Measurements from ENCODE around the gene HMOX1.

- TF ChIP-seq ATF3 (IDR thresholded peaks at IDR 0.05; ENCODE audit: insufficient read depth, low read depth, low read length) (no peak), ZNF274 (IDR thresholded peaks at IDR 0.05; ENCODE audit: borderline replicate concordance, extremely low read depth, low read length) (no peak), CTCF (IDR thresholded peaks at IDR 0.05; ENCODE audit: control extremely low read depth in 1 of 3, insufficient read depth in 1 of 3, low read depth in 1 of 3, low read length in 3 of 3) (no peak), SUZ12 (IDR thresholded peaks at IDR 0.05; ENCODE audit: low read length) (no peak), NRF1 (IDR thresholded peaks at IDR 0.05; ENCODE audit: low read depth, low read length) (no peak)
Measured at GRCh38 chr22:35424081-35424480, 43.2 kb downstream of the HMOX1 start.
